Measurements from ENCODE around the gene UBR4. TPM values are rescaled to one million over a fixed set of nuclear protein-coding genes. Genes with fewer than 3 reads are reported as not detected.

UBR4 gene
- total RNA-seq, 1 donor from 2014 or later: 108 TPM

- Mint-ChIP-seq H3K27ac (no peak overlapping the region), H3K36me3 (peaks cover 30% of the 10 kb centered on the region), H3K9me3 (no peaks in the 10 kb centered on the region), H3K27me3 (no peaks in the 10 kb centered on the region), H3K4me1 (ENCODE audit: unreplicated experiment) (no peaks in the 10 kb centered on the region), H3K4me3 (no peak overlapping the region)
- DNase-seq (ENCODE audit: extremely low spot score, unreplicated experiment): no peak
- TF ChIP-seq, protein P1, sequence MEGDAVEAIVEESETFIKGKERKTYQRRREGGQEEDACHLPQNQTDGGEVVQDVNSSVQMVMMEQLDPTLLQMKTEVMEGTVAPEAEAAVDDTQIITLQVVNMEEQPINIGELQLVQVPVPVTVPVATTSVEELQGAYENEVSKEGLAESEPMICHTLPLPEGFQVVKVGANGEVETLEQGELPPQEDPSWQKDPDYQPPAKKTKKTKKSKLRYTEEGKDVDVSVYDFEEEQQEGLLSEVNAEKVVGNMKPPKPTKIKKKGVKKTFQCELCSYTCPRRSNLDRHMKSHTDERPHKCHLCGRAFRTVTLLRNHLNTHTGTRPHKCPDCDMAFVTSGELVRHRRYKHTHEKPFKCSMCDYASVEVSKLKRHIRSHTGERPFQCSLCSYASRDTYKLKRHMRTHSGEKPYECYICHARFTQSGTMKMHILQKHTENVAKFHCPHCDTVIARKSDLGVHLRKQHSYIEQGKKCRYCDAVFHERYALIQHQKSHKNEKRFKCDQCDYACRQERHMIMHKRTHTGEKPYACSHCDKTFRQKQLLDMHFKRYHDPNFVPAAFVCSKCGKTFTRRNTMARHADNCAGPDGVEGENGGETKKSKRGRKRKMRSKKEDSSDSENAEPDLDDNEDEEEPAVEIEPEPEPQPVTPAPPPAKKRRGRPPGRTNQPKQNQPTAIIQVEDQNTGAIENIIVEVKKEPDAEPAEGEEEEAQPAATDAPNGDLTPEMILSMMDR (conservative IDR thresholded peaks at IDR 0.05): no peak
Measured at GRCh38 chr1:19086176-19086875, 123.7 kb downstream of the UBR4 start.

DNA sequence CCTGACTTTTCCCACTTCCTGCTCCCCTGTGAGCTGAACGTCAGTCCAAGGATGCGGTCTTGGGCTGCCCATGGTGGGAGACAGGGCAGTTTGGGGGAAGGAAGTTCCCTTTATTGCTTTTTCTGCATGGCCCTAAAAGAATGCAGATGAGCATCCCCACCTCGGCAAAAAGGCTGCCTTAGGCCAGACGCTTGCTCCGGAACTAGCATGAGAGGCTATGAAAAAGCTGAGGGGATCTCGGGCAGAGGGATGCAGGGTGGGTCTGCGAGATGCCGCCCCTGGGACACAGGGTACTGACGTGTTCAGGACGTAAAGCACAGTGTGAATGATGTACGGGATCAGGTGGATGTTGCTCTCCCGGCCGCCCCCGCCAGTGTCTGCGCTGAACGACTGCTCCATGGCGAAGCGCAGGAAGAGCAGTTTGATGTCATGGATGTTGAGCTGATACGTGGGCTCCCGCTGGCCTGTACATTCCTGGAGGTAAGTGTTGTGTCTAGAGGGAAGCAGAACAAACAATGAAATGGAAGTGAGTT, 125.8 kb downstream of the UBR4 start:
- Mint-ChIP-seq H3K4me1 (ENCODE audit: unreplicated experiment) (peaks cover 4% of the 10 kb centered on the region), H3K27ac (peak overlapping the region; percentile 2), H3K27me3 (no peaks in the 10 kb centered on the region), H3K36me3 (peaks cover 35% of the 10 kb centered on the region), H3K4me3 (no peak overlapping the region), H3K9me3 (no peaks in the 10 kb centered on the region)
- TF ChIP-seq, protein P1 (conservative IDR thresholded peaks at IDR 0.05): no peak
- DNase-seq (ENCODE audit: extremely low spot score, unreplicated experiment): no peak

- Mint-ChIP-seq H3K4me3 (no peak overlapping the region), H3K36me3 (peaks cover 33% of the 10 kb centered on the region), H3K27me3 (no peaks in the 10 kb centered on the region), H3K27ac (no peak overlapping the region), H3K9me3 (no peaks in the 10 kb centered on the region), H3K4me1 (ENCODE audit: unreplicated experiment) (peaks cover 4% of the 10 kb centered on the region)
- TF ChIP-seq, protein P1 (conservative IDR thresholded peaks at IDR 0.05): no peak
- no peak for DNase-seq (ENCODE audit: extremely low spot score, unreplicated experiment)
Measured at GRCh38 chr1:19083081-19083480, 127.0 kb downstream of the UBR4 start.

GRCh38 chr1:19081218-19081893, 128.7 kb downstream of the UBR4 start:
- TF ChIP-seq, protein P1 (conservative IDR thresholded peaks at IDR 0.05): no peak
- H3K27ac Mint-ChIP-seq: peak overlapping the region; percentile 53
- H3K27me3 Mint-ChIP-seq: no peaks in the 10 kb centered on the region
- H3K4me1 Mint-ChIP-seq (ENCODE audit: unreplicated experiment): peaks cover 4% of the 10 kb centered on the region
- DNase-seq (ENCODE audit: extremely low spot score, unreplicated experiment): no peak
- H3K36me3 Mint-ChIP-seq: peaks cover 38% of the 10 kb centered on the region
- H3K4me3 Mint-ChIP-seq: no peak overlapping the region
- H3K9me3 Mint-ChIP-seq: no peaks in the 10 kb centered on the region

GRCh38 chr1:19080721-19081120, 129.3 kb downstream of the UBR4 start:
- H3K4me3 Mint-ChIP-seq: no peak overlapping the region
- H3K36me3 Mint-ChIP-seq: peaks cover 38% of the 10 kb centered on the region
- H3K9me3 Mint-ChIP-seq: no peaks in the 10 kb centered on the region
- no peak for DNase-seq (ENCODE audit: extremely low spot score, unreplicated experiment)
- TF ChIP-seq, protein P1 (conservative IDR thresholded peaks at IDR 0.05): no peak
- H3K27ac Mint-ChIP-seq: no peak overlapping the region
- H3K27me3 Mint-ChIP-seq: no peaks in the 10 kb centered on the region
- peaks cover 4% of the 10 kb centered on the region for H3K4me1 Mint-ChIP-seq (ENCODE audit: unreplicated experiment)

All from type B pancreatic cell (in vitro differentiated cells).